Measurements from ENCODE around the gene CAMSAP3.

GRCh38 chr19:7597689-7598088 is 2.0 kb downstream of the CAMSAP3 start:
- TF ChIP-seq CTCF (IDR thresholded peaks at IDR 0.05; ENCODE audit: low read length) (no peak), EZH2 (optimal IDR thresholded peaks at IDR 0.05; ENCODE audit: low read depth, low read length) (no peak)

All from MM.1S (cell line).